ENCODE data around the gene G6PD. TPM values are rescaled to one million over a fixed set of nuclear protein-coding genes. Genes with fewer than 3 reads are reported as not detected.

G6PD gene
- total RNA-seq, 1 donor from 2014 or later: 47.7 TPM

DNA sequence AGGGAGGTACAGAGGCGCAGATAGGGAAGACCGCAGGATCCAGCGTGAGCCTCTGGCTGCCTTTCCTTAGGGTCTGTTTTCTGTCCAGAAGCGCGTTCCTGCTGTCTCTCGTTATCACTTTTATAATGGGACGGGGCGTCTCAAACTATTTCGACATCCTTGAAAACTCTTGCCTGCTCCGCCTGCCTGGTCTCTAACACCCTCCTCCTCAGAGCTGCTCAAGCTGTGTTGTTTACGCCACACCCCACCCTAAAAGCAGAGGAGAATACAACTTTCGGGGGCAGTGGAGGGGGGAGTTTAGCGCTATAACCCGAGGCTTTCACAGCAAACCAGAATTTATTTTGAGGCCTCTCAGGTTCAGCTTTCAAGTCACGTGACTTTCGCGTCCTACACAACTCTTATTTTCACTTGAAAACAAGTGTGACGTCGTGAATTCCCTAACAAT lies 30.0 kb downstream of the G6PD start:
- TF ChIP-seq, protein P1, sequence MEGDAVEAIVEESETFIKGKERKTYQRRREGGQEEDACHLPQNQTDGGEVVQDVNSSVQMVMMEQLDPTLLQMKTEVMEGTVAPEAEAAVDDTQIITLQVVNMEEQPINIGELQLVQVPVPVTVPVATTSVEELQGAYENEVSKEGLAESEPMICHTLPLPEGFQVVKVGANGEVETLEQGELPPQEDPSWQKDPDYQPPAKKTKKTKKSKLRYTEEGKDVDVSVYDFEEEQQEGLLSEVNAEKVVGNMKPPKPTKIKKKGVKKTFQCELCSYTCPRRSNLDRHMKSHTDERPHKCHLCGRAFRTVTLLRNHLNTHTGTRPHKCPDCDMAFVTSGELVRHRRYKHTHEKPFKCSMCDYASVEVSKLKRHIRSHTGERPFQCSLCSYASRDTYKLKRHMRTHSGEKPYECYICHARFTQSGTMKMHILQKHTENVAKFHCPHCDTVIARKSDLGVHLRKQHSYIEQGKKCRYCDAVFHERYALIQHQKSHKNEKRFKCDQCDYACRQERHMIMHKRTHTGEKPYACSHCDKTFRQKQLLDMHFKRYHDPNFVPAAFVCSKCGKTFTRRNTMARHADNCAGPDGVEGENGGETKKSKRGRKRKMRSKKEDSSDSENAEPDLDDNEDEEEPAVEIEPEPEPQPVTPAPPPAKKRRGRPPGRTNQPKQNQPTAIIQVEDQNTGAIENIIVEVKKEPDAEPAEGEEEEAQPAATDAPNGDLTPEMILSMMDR (IDR thresholded peaks at IDR 0.05; ENCODE audit: unreplicated experiment): no peak
- peaks cover 13% of the 10 kb centered on the region for H3K4me1 Mint-ChIP-seq (ENCODE audit: low read depth)
- no peak for DNase-seq (ENCODE audit: low spot score, unreplicated experiment)

DNA sequence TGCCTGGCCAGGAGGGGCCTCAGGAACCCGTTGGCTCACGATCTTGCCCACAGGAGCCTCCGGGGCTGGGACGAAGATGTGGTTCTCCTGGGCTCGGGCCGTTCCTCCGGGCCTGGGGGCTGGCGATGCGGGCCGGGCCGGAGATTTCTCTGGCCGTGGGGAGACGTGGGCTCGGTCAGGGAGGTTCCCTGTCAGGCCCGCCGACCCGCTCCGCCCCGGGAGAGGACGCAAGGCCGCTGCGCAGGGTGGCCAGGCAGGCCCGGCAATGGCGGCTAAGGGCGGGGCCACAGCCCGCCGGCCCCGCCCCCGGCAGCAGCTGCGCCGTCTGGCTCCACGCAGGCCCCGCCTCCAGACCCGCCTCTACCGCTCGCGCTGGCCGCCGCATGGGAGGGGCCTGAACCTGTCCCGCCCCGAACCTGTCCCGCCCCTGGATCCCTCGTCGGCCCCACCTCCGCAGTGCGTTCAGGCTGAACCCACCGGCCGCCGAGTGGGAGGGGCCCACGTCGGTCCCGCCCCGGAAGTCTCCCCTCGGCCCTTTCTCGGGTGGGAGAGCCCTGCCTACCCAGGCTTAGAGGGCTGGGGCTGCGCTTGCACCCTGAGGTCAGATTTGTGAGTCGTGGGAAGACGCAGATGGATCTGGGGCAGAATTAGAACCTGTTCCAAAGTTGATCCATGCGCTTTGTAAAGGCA lies 30.5 kb downstream of the G6PD start, which contains the start of gene FAM3A:
Gene FAM3A, minus strand, starts transcription at position 267 of the 690 bp plus-strand sequence. CDS start 460 bp downstream, outside the sequence.
- peak within 1 kb of the TSS; percentile 98 for H3K27ac Mint-ChIP-seq

More for the DNA sequence above, 30.0 kb downstream of the G6PD start:
- Mint-ChIP-seq H3K27ac (peak overlapping the region; percentile 98), H3K9me3 (ENCODE audit: low read depth) (peaks cover 11% of the 10 kb centered on the region), H3K27me3 (no peaks in the 10 kb centered on the region), H3K4me3 (ENCODE audit: low read depth) (peak overlapping the region; percentile 72), H3K36me3 (ENCODE audit: insufficient read depth) (peaks cover 2% of the 10 kb centered on the region)

DNA sequence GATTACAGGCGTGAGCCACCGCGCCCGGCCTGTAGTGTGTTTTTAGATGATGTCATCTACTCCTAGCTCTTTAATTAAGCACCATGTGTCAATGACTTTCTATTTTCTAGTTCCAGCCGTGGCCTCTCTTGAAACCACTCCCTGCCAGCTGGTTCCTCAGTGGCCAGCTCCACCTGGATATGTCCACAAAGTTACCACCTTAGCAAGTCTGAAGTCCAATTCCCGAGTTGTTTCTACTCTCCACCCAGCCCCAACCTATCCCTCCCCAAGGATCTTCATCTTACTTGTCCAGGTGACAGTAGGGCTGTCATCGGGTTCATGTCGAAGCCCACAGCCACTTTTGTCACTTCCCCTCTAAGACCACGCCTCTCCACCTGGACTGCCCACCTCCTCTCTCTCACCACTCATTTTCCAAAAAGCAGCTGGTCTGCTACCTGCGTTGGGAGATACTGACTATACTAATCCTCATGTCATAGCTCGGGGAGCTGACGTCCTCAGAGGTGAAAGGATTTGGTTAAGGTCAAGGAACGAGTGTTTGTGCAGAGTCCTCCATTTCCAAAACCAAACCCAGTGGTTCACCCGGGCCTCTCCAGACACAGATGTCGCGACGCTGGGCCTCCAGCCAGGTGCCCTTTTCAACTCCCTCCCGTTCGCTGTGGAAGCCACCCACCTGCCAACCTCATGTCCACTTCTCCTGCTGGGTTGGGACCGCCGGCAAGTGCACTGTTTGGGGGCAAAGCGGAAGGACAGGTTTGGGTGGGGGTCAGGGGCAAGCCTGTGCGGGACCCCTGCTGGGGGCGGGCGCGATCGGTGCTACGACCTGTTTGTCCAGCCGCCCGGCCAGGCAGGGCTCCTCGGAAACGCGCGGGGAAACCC lies 31.3 kb downstream of the G6PD start:
- peaks cover 13% of the 10 kb centered on the region for H3K4me1 Mint-ChIP-seq (ENCODE audit: low read depth)
- TF ChIP-seq, protein P1 (IDR thresholded peaks at IDR 0.05; ENCODE audit: unreplicated experiment): no peak
- DNase-seq (ENCODE audit: low spot score, unreplicated experiment): no peak
- peak overlapping the region; percentile 56 for H3K27ac Mint-ChIP-seq
- H3K9me3 Mint-ChIP-seq (ENCODE audit: low read depth): peaks cover 11% of the 10 kb centered on the region
- H3K4me3 Mint-ChIP-seq (ENCODE audit: low read depth): peak overlapping the region; percentile 74
- H3K27me3 Mint-ChIP-seq: no peaks in the 10 kb centered on the region
- peaks cover 4% of the 10 kb centered on the region for H3K36me3 Mint-ChIP-seq (ENCODE audit: insufficient read depth)

More for the DNA sequence above, 30.5 kb downstream of the G6PD start, which contains the start of gene FAM3A:
- peaks cover 13% of the 10 kb centered on the region for H3K4me1 Mint-ChIP-seq (ENCODE audit: low read depth)
- H3K36me3 Mint-ChIP-seq (ENCODE audit: insufficient read depth): peaks cover 3% of the 10 kb centered on the region
- peaks cover 11% of the 10 kb centered on the region for H3K9me3 Mint-ChIP-seq (ENCODE audit: low read depth)
- TF ChIP-seq, protein P1 (IDR thresholded peaks at IDR 0.05; ENCODE audit: unreplicated experiment): no peak
- no peaks in the 10 kb centered on the region for H3K27me3 Mint-ChIP-seq
- H3K4me3 Mint-ChIP-seq (ENCODE audit: low read depth): peak within 1 kb of the TSS; percentile 74
- DNase-seq (ENCODE audit: low spot score, unreplicated experiment): peak; percentile 86

DNA sequence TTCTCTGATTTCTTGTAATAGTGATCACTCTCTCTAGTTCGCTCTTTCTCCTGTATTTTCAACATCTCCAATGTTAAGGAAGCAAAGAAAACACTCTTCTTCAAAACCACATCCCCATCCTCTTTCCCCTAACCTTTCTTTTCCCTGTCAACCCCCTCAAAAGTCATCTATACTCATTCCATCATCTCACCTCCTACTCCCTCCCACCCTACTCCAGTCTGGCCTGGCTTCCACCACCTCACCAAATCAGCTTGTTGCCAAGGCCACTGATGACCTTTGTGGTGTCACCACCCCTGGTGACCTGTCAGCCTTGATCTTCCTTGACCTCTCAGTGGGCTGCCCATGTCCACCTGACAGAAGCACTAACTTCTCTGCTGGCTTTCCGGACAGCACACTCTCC lies 32.9 kb downstream of the G6PD start:
- TF ChIP-seq, protein P1 (IDR thresholded peaks at IDR 0.05; ENCODE audit: unreplicated experiment): no peak
- Mint-ChIP-seq H3K36me3 (ENCODE audit: insufficient read depth) (peaks cover 9% of the 10 kb centered on the region), H3K27me3 (no peaks in the 10 kb centered on the region), H3K27ac (no peak overlapping the region), H3K4me1 (ENCODE audit: low read depth) (peaks cover 13% of the 10 kb centered on the region), H3K9me3 (ENCODE audit: low read depth) (peaks cover 20% of the 10 kb centered on the region), H3K4me3 (ENCODE audit: low read depth) (no peak overlapping the region)
- no peak for DNase-seq (ENCODE audit: low spot score, unreplicated experiment)

DNA sequence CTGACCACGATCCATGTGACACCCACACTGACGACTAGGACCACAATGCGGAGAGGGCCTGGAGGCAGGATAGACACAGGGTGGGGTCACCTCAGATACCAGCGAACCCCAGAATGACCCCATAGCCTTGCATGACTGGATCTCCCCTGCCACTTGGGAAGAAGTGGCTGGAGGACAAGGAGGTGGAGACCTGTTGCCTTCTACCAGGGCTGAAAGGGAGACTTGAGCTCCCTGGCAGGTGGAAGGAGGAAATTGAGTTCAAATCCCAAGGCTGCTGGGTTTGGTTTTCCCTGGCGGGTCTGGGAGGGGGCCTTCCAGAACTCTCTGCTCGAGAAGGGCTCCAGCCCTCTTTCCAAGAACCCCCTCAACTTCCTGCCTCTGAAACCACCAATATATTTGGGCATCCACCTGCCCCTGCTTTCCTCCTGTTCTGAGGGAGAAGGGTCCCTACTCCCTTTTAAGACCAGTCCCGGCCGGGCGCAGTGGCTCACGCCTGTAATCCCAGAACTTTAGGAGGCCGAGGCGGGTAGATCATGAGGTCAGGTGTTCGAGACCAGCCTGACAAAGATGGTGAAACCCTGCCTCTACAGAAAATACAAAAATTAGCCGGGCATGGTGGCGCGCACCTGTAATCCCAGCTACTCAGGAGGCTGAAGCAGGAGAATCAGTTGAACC lies 33.6 kb downstream of the G6PD start:
- no peak for DNase-seq (ENCODE audit: low spot score, unreplicated experiment)
- peaks cover 11% of the 10 kb centered on the region for H3K4me1 Mint-ChIP-seq (ENCODE audit: low read depth)
- H3K4me3 Mint-ChIP-seq (ENCODE audit: low read depth): no peak overlapping the region
- H3K27me3 Mint-ChIP-seq: no peaks in the 10 kb centered on the region
- peaks cover 9% of the 10 kb centered on the region for H3K36me3 Mint-ChIP-seq (ENCODE audit: insufficient read depth)
- H3K27ac Mint-ChIP-seq: no peak overlapping the region
- peaks cover 23% of the 10 kb centered on the region for H3K9me3 Mint-ChIP-seq (ENCODE audit: low read depth)
- TF ChIP-seq, protein P1 (IDR thresholded peaks at IDR 0.05; ENCODE audit: unreplicated experiment): no peak

All from progenitor cell of endocrine pancreas (in vitro differentiated cells).